ENCODE results near the gene WDR72. TPM values are rescaled to one million over a fixed set of nuclear protein-coding genes. Genes with fewer than 3 reads are reported as not detected.

Gene WDR72
- total and polyA plus RNA-seq, 2 of the 4 experiments (the other 2 are of a cell fraction): not detected

GRCh38 chr15:53527996-53528395 lies 231.5 kb downstream of the WDR72 start:
- Histone ChIP-seq H4K91ac (ENCODE audit: insufficient read depth, low read depth, low read length) (no peak overlapping the region), H3K14ac (replicated peaks; ENCODE audit: low read depth, low read length) (no peak overlapping the region), H3K4me1 (ENCODE audit: control insufficient read depth, insufficient read depth, low read length) (no peaks in the 10 kb centered on the region), H4K5ac (ENCODE audit: low read depth, low read length) (no peak overlapping the region), H2BK120ac (ENCODE audit: low read depth, low read length) (no peak overlapping the region), H2AK5ac (ENCODE audit: low read depth, low read length) (no peak overlapping the region), H2BK15ac (ENCODE audit: low read depth, low read length) (no peak overlapping the region), H2AK9ac (replicated peaks; ENCODE audit: low read depth, low read length, poor library complexity) (no peak overlapping the region), H3K27ac (ENCODE audit: insufficient read depth, low read length) (no peak overlapping the region), H3K4me2 (ENCODE audit: low read depth, low read length) (no peak overlapping the region), H4K20me1 (ENCODE audit: insufficient read depth, low read length) (no peaks in the 10 kb centered on the region), H4K8ac (ENCODE audit: low read depth in 2 of 2, low read length in 2 of 2) (no peak overlapping the region), H3K4ac (ENCODE audit: low read depth, low read length) (no peak overlapping the region), H3K18ac (ENCODE audit: low read depth, low read length) (no peak overlapping the region), H3K9me1 (ENCODE audit: insufficient read depth, low read length) (no peaks in the 10 kb centered on the region), H3K56ac (ENCODE audit: extremely low read depth, insufficient read depth, low read length) (no peak overlapping the region), H3K27me3 (ENCODE audit: control insufficient read depth, insufficient read depth, low read length) (no peaks in the 10 kb centered on the region), H2BK5ac (ENCODE audit: low read depth, low read length, poor library complexity, severe bottlenecking) (no peak overlapping the region), H3K36me3 (ENCODE audit: control insufficient read depth, insufficient read depth, low read length) (no peaks in the 10 kb centered on the region), H2BK20ac (ENCODE audit: low read depth, low read length) (no peak overlapping the region), H3K9me3 (ENCODE audit: control insufficient read depth, insufficient read depth, low read length) (peaks cover 5% of the 10 kb centered on the region), H3K79me1 (ENCODE audit: low read depth in 1 of 2, low read length in 2 of 2) (no peaks in the 10 kb centered on the region), H3K23ac (ENCODE audit: low read depth, low read length) (no peak overlapping the region), H3K9ac (ENCODE audit: low read depth, low read length) (no peak overlapping the region), H3K4me3 (ENCODE audit: insufficient read depth, low read depth, low read length) (no peak overlapping the region), H2AFZ (replicated peaks; ENCODE audit: low read length, poor library complexity) (no peak overlapping the region)
- ATAC-seq (ENCODE audit: low read depth) (no peak), DNase-seq (no peak)
- ChIA-PET CTCF (no interaction called here), POLR2A (ENCODE audit: unreplicated experiment) (no interaction called here)
- intact Hi-C loops (cut with micrococcal nuclease): no loop called here
- in situ Hi-C loops (cut with MboI; ENCODE audit: low sequenced_read_pairs): no loop called here
- dilution Hi-C loops (cut with HindIII; ENCODE audit: low sequenced_read_pairs, unreplicated experiment): no loop called here
- no TSS peak for BruUV-seq (replicated peaks)
- TF ChIP-seq CEBPB (IDR thresholded peaks at IDR 0.05; ENCODE audit: low read depth, low read length) (no peak), RCOR1 (IDR thresholded peaks at IDR 0.05; ENCODE audit: insufficient replicate concordance, low read length) (no peak), CTCF (conservative IDR thresholded peaks at IDR 0.05; ENCODE audit: low read depth, low read length) (no peak), RAD21 (IDR thresholded peaks at IDR 0.05; ENCODE audit: low read length) (no peak), BHLHE40 (IDR thresholded peaks at IDR 0.05; ENCODE audit: low read depth, low read length) (no peak), MAFK (IDR thresholded peaks at IDR 0.05; ENCODE audit: low read depth, low read length) (no peak), MXI1 (IDR thresholded peaks at IDR 0.05; ENCODE audit: borderline replicate concordance, low read depth, low read length) (no peak), NFE2L2 (IDR thresholded peaks at IDR 0.05; ENCODE audit: low read depth, low read length) (no peak), CHD1 (IDR thresholded peaks at IDR 0.05; ENCODE audit: low read depth, low read length) (no peak), RFX5 (IDR thresholded peaks at IDR 0.05; ENCODE audit: low read depth, low read length) (no peak), MAZ (IDR thresholded peaks at IDR 0.05; ENCODE audit: borderline replicate concordance, low read depth, low read length) (no peak), SMC3 (IDR thresholded peaks at IDR 0.05; ENCODE audit: low read depth, low read length) (no peak), FOS (IDR thresholded peaks at IDR 0.05; ENCODE audit: low read depth, low read length) (no peak)
- TF ChIP-seq, protein P1, sequence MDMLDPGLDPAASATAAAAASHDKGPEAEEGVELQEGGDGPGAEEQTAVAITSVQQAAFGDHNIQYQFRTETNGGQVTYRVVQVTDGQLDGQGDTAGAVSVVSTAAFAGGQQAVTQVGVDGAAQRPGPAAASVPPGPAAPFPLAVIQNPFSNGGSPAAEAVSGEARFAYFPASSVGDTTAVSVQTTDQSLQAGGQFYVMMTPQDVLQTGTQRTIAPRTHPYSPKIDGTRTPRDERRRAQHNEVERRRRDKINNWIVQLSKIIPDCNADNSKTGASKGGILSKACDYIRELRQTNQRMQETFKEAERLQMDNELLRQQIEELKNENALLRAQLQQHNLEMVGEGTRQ (IDR thresholded peaks at IDR 0.05; ENCODE audit: low read depth, low read length): no peak
- TF ChIP-seq, protein P2, sequence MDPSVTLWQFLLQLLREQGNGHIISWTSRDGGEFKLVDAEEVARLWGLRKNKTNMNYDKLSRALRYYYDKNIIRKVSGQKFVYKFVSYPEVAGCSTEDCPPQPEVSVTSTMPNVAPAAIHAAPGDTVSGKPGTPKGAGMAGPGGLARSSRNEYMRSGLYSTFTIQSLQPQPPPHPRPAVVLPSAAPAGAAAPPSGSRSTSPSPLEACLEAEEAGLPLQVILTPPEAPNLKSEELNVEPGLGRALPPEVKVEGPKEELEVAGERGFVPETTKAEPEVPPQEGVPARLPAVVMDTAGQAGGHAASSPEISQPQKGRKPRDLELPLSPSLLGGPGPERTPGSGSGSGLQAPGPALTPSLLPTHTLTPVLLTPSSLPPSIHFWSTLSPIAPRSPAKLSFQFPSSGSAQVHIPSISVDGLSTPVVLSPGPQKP (IDR thresholded peaks at IDR 0.05; ENCODE audit: borderline replicate concordance, low read depth, low read length): no peak

Measured in IMR-90 (cell line).